Measurements from ENCODE around the gene ALKAL2.
A peak's percentile ranks its signal among the peaks of the same experiment; 100 is the strongest.

ALKAL2 gene

DNA sequence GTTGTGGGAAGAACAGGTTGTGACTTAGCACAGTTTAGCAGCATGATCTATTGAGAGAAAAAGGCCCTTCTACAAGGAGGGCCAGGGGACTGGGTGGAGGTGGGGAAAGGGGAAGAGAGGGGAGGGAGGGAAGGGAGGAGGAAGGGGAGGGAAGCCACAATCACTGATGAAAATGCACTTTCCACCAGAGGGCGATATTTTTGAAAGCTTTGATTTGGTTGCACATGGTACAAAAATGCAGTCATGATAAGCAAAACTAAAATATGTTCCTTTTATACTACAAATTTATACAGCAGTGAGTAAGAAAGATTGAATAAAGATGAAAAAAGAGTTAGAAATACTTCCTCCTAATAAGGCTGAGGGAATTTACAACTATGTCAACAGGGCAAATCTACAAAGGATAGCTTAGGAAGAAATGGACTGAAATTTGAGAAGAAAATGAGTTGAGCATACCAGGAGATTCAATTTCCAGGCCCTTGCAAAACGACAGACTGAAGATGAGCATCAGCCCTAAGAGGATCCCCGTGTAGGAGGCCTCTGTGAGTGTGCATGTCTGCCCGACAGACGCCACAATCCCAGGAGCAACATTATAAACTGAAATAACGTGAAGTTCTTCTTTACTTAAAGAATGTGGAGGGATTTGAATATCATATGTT lies 41.3 kb downstream of the ALKAL2 start:
- peak in 1 of 3 experiments; percentile 6 for DNase-seq (ENCODE audit: low read depth in 3 of 3)

DNA sequence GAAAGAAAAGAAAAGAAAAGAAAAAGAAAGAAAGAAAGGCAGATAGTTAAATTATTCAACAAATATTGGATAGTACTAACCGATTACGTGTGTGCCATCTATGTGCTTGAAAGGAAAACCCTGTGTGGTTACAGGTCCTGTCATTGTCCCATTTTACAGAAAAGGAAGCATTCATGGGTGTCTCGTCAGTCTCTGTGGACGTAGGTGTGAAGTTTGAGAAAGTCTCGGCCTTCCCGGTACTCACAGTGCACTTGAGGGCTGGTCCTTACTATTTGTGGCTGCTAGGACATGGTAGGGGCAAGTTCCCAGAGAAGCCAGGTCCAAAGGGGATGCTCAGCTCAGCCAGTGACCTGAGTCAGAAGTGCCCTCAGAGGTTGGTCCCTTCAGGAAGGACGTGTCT lies 43.3 kb downstream of the ALKAL2 start:
- no peak for DNase-seq (ENCODE audit: low read depth in 3 of 3)

DNA sequence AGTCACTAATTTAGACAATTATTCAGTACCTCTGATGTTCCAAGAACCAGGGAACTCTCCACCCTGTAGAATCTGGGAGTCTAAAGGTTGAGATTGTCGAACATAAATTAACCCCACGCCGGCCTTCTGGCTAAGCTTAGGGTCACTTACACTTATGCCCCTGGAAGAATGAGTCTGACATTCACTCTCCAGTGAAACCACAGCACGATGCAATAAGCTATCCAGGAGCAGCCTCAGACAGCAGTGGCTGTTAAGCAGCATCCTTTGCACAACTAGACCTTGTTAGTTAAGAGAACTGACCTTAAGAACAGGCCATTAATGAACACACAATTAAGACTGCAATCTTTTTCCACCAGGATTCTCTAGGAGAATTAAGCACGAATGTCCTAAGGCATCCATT lies 49.0 kb downstream of the ALKAL2 start:
- no peak for DNase-seq (ENCODE audit: low read depth in 3 of 3)

DNA sequence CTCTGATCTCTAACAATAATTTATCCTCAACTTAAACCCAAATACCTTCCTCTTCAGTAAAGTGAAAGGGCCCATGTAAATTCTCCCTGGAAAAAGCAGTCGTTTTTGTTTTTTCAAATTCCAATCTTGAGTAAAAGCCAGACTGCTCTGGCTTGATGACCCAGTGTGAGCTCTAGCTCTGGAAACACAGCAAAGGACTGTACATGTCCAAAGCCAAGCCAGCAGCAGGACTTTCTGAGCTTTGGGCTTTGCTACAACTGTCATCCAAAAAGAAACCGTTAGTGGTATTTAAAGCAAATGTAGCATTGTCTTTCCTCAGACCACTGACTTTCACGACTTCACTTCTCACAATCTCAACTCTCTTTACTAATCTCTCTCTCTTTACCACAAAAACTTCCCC lies 49.5 kb downstream of the ALKAL2 start:
- DNase-seq (ENCODE audit: low read depth in 3 of 3) = no peak

DNA sequence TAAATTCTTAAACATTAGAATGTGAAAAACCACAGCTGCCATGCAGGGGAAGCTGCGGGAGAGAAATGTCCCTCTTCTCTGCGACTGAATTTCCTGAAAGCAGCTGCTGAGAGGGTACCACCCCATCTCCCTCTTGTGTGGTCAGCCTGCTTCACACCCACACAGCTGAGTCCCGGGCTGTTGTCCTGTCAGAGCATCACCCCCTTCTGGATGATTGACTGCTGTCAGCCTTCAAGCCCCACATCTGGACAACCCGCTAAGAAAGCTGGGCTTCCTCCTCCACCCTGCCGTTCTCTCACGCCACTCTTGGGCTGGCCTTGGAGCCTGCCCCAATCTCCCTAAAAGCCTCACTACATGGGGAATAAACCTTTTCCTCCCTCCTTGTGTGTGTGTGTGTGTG lies 50.0 kb downstream of the ALKAL2 start:
- no peak for DNase-seq (ENCODE audit: low read depth in 3 of 3)

DNA sequence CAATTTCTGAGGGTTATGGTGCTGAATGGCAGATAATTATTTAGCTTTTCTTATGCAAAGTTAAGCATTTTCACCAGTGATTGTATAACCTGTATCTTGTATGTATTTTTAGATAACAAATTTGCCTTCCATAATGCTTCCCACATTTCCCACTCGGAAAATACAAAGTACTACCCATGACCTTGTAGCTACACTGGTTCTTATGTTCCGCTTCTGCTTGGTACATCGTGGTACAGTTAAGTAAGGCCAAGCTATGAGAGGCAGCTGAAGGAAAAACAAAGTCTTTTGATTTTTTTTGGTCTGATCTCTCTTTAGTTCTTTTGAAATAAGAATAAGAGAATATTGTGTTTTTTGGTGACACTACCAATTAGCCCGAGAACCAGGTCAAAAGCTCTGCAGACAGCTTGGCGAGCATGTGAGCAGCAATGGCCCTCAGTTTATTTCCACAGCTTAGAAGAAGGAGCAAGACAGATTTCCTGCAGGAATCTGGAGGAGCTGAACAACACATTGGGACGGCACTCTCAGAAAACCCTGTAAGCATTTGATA lies 50.8 kb downstream of the ALKAL2 start:
- no peak for DNase-seq (ENCODE audit: low read depth in 3 of 3)

DNA sequence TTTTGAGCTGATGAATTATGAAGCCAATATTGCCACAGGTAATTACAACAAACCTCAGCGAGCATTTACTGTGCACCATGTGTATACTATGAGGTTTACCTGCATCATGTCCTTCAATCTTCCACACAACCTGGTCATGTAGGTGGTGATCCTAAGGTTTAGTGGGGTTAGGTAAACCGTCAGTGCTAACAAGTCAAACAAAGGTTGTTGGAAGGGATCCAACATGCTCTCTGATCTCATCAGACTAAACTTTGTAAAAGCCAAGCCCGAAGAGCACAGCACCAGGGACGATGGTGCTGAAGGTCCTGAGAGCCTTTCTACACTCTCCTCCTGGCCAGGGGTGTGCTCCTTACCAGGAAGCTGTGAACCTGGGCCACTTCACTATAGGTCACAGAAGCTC lies 53.5 kb downstream of the ALKAL2 start:
- DNase-seq (ENCODE audit: low read depth in 3 of 3) = no peak

DNA sequence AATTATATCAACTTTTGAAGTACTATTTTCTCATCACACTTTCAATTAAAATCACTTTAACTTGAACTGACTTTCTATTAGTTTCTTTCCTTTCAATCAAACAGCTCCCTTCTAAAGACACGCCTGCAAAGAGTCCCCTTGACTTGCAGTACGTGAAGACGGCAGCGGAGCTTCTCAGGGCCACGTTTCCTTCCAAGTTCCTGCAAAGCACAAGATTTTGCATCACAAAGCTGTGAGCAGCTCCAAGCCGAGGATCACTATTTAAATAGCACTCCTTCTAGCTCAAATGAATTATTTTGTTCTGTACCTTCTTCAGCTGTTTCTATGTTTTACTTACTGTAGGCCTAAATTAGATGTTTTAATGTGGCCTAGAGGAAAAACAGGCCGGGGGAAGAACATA lies 54.9 kb downstream of the ALKAL2 start:
- no peak for DNase-seq (ENCODE audit: low read depth in 3 of 3)

DNA sequence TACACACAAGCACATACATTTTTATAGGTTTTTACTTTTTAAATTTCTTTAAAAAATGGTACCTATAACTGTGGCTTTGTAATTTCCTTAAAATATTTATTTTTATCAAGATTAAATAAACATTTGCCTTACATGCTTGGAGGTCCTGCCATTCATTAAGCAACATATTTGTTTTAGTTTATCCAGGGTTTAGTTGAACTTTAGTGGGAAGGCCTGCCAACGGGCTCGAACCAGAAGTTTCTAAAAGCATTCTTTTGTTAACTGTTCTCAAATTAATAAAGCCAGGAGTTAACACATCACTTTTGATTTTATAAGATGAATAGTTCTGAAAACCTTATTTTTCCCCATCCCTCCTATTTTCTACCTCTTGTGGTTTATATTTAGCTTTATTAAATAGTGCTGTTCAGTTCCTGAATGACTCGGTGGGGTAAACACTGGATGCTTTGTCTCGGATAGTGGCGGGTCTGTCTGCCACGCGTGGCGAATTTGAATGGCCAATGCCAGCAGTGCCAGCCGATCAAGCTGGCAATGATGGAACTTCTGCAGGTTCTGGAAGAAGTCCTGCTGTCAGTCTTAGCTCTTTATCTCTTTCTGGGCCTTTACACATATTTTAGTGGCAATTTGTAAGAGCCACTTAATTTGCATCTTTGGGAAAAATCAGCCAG lies 56.2 kb downstream of the ALKAL2 start:
- DNase-seq (ENCODE audit: low read depth in 3 of 3) = no peak

Data from stimulated activated CD4-positive, alpha-beta T cell treated with anti-CD3 and anti-CD28 coated beads, TNF-alpha, amount 100 ng/mL, for 24 hours (primary cell).